HepG2 (cell line): ENCODE results near the gene MALRD1. TPM values are rescaled to one million over a fixed set of nuclear protein-coding genes. Genes with fewer than 3 reads are reported as not detected.

Experiments used
- ATAC-seq: fragments of 200-7000 bp; cut with Tn5 transposase; 3 replicates; pipeline ENCODE4 v1.9.1; 2020; ENCODE audit warnings: mild to moderate bottlenecking, moderate library complexity
- BruUV-seq: library from RNA; stranded (reverse); fragments of 400-500 nt; replicated peaks from 2 replicates; lab custom pipeline; 2021; lab: Mats Ljungman, UMichigan
- CTCF ChIA-PET: fragments of 300-600 bp; formaldehyde crosslinking; extraction: SDS; loops from one replicate; lab custom pipeline; 2021; ENCODE audit warnings: low total read pairs, inconsistent platforms, low intra/inter-chr PET ratio; lab: Yijun Ruan, JAX
- POLR2A ChIA-PET: fragments of 350-600 bp; sonication (Branson Sonifier 250); formaldehyde crosslinking; loops from one replicate; lab custom pipeline; 2020; ENCODE audit warnings: antibody characterized with exemption, inconsistent platforms; lab: Yijun Ruan, JAX
- DNase-seq: peaks from one replicate; pipeline ENCODE4 v3.0.0-alpha.2; 2015; ENCODE audit warnings: low spot score
- FAIRE-seq: peaks from 3 replicates; lab custom pipeline; 2011; peaks lifted over from hg19 to GRCh38; lab: Jason Lieb, UNC
- H2AFZ ChIP-seq: one replicate; pipeline ENCODE4 v1.6.1; 2011; ENCODE audit warnings: low read length, inconsistent platforms
- H3K27ac ChIP-seq: fragments of 300-600 bp; 3 replicates; pipeline ENCODE4 v1.8.0; 2011; ENCODE audit warnings: mixed run types, mild to moderate bottlenecking, mixed read lengths, low read length, inconsistent platforms; ENCODE audit not compliant: insufficient read depth; ENCODE audit errors: extremely low read length
- H3K27me3 ChIP-seq, 2 experiments: fragments of 200-600 bp in 1 of 2; 2 replicates in 1 of 2; 3 replicates in 1 of 2; pipeline versions ENCODE4 v1.6.0 to v1.8.0; 2011; ENCODE audit warnings: low read length in 2 of 2, mild to moderate bottlenecking in 2 of 2, moderate library complexity in 2 of 2, inconsistent platforms in 1 of 2; ENCODE audit not compliant: insufficient read depth in 2 of 2, control insufficient read depth in 1 of 2
- H3K36me3 ChIP-seq, 2 experiments: fragments of 200-600 bp in 1 of 2; replicated peaks in 1 of 2; 2 replicates in 1 of 2; 3 replicates in 1 of 2; pipeline versions ENCODE4 v1.5.1 to v1.8.0; 2011; ENCODE audit warnings: low read length in 2 of 2, inconsistent platforms in 1 of 2; ENCODE audit not compliant: insufficient read depth in 2 of 2, control insufficient read depth in 1 of 2
- H3K4me1 ChIP-seq: 2 replicates; pipeline ENCODE4 v1.5.1; 2012; ENCODE audit warnings: low read length, inconsistent platforms; ENCODE audit not compliant: insufficient read depth
- H3K4me2 ChIP-seq: 2 replicates; pipeline ENCODE4 v1.6.0; 2011; ENCODE audit warnings: low read depth, low read length, inconsistent platforms
- H3K4me3 ChIP-seq, 3 experiments: fragments of 200-600 bp in 1 of 3; sonication (generic), shearing (Covaris generic) in 1 of 3; replicated peaks in 1 of 3; 2 replicates each; pipeline ENCODE4 v1.5.1; 2011 to 2016; ENCODE audit warnings: low read length in 3 of 3, inconsistent platforms in 2 of 3, low read depth in 2 of 3, mild to moderate bottlenecking in 2 of 3, control low read depth in 1 of 3, mixed read lengths in 1 of 3; ENCODE audit not compliant: insufficient read depth in 1 of 3
- H3K79me2 ChIP-seq: one replicate; pipeline ENCODE4 v1.6.1; 2011; ENCODE audit warnings: low read length, inconsistent platforms; ENCODE audit not compliant: insufficient read depth
- H3K9ac ChIP-seq: 2 replicates; pipeline ENCODE4 v1.6.0; 2011; ENCODE audit warnings: mild to moderate bottlenecking, low read depth, low read length, inconsistent platforms; ENCODE audit not compliant: insufficient read depth
- H3K9me3 ChIP-seq: 2 replicates; pipeline ENCODE4 v1.5.1; 2012; ENCODE audit warnings: mild to moderate bottlenecking, low read length
- H4K20me1 ChIP-seq: 2 replicates; pipeline ENCODE4 v1.6.0; 2011; ENCODE audit warnings: inconsistent platforms, mild to moderate bottlenecking, low read length, moderate library complexity; ENCODE audit not compliant: insufficient read depth
- CREB1 ChIP-seq, 2 experiments: fragments of 450-650 bp in 1 of 2; IDR thresholded peaks; 2 replicates each; pipeline ENCODE4 v1.6.1; 2016 to 2017; ENCODE audit warnings: control low read depth in 1 of 2, mild to moderate bottlenecking in 1 of 2, missing compliant biosample characterization in 1 of 2, missing genetic modification characterization in 1 of 2
- HNRNPUL1 ChIP-seq: fragments of 200-400 bp; formaldehyde crosslinking; IDR thresholded peaks from 2 replicates; pipeline ENCODE4 v1.6.1; 2017; ENCODE audit warnings: low read depth, mild to moderate bottlenecking, low read length, moderate library complexity
- KMT2A ChIP-seq: sonication (generic); formaldehyde crosslinking; IDR thresholded peaks from 2 replicates; pipeline ENCODE4 v1.4.0; 2020; ENCODE audit warnings: missing genetic modification reagents
- PCBP2 ChIP-seq: fragments of 200-400 bp; formaldehyde crosslinking; optimal IDR thresholded peaks from 2 replicates; pipeline ENCODE3; 2018; ENCODE audit warnings: low read length, low read depth; ENCODE audit not compliant: poor library complexity, severe bottlenecking
- PRMT3 ChIP-seq: sonication (generic); formaldehyde crosslinking; IDR thresholded peaks from 2 replicates; pipeline ENCODE4 v1.8.1; 2022; ENCODE audit warnings: low read depth, mild to moderate bottlenecking, moderate library complexity, missing genetic modification reagents, borderline replicate concordance
- SRSF1 ChIP-seq: fragments of 200-400 bp; formaldehyde crosslinking; optimal IDR thresholded peaks from 2 replicates; pipeline ENCODE3; 2017; ENCODE audit warnings: mild to moderate bottlenecking, low read depth, low read length, moderate library complexity
- ZBTB21 ChIP-seq: sonication (generic); formaldehyde crosslinking; IDR thresholded peaks from 2 replicates; pipeline ENCODE4 v1.4.0; 2020; ENCODE audit warnings: missing genetic modification reagents
- ZNF180 ChIP-seq: sonication (generic); formaldehyde crosslinking; IDR thresholded peaks from 2 replicates; pipeline ENCODE4 v1.4.0; 2020; ENCODE audit warnings: low read depth, missing genetic modification reagents, borderline replicate concordance
- ZNF224 ChIP-seq: sonication (generic); formaldehyde crosslinking; IDR thresholded peaks from 2 replicates; pipeline ENCODE4 v1.5.0; 2020; ENCODE audit warnings: mild to moderate bottlenecking, missing genetic modification reagents
- ZNF354B ChIP-seq: sonication (generic); formaldehyde crosslinking; IDR thresholded peaks from 2 replicates; pipeline ENCODE4 v1.8.0; 2022; ENCODE audit warnings: mild to moderate bottlenecking, missing genetic modification reagents
- ZNF44 ChIP-seq: sonication (generic); formaldehyde crosslinking; IDR thresholded peaks from 2 replicates; pipeline ENCODE4 v1.5.1; 2020; ENCODE audit warnings: mild to moderate bottlenecking, missing genetic modification reagents
- ZNF609 ChIP-seq: sonication (generic); formaldehyde crosslinking; IDR thresholded peaks from 2 replicates; pipeline ENCODE4 v1.4.0; 2020; ENCODE audit warnings: mild to moderate bottlenecking, missing genetic modification reagents, borderline replicate concordance
- ZNF883 ChIP-seq: sonication (generic); formaldehyde crosslinking; IDR thresholded peaks from 2 replicates; pipeline ENCODE4 v1.5.1; 2020; ENCODE audit warnings: mild to moderate bottlenecking, missing genetic modification reagents; ENCODE audit errors: not compliant biosample characterization
- WGBS: methylation state at CpG from one replicate; pipeline ENCODE4 v1.1.6; 2017; ENCODE audit warnings: low lambda C conversion rate; 5-methylcytosine and 5-hydroxymethylcytosine counted together
- in situ Hi-C: cut with HindIII; loops from 2 replicates; pipeline ENCODE4 v1.10.0; 2017; ENCODE audit warnings: low pct_unique_long_range_greater_than_20kb; ENCODE audit not compliant: extremely low pct_ligation_motif_present
- intact Hi-C: fragments of 100-400 bp; cut with micrococcal nuclease; formaldehyde crosslinking; loops from one replicate; pipeline ENCODE4 v1.10.0; 2022; ENCODE audit not compliant: unreplicated experiment
- polyA plus RNA-seq, 8 experiments: library from polyadenylated mRNA; depleted of rRNA in 3 of 8; stranded (reverse) in 7 of 8; unstranded in 1 of 8; fragments of >200 nt; fragmentation: Illumina TruSeq in 4 of 8; extraction: Trizol in 4 of 8; gene quantifications; 2 replicates each; pipeline versions ENCODE4 v1.2.1 to v1.2.3, GENCODE V29; 2011 to 2016; ENCODE audit warnings: low read depth in 4 of 8, missing spikeins in 1 of 8, mixed read lengths in 1 of 8; ENCODE audit not compliant: insufficient read depth in 1 of 8
- total RNA-seq, 5 experiments: library from RNA; depleted of rRNA; stranded (reverse); fragments of >200 nt; fragmentation: Illumina TruSeq; extraction: Trizol; gene quantifications; 2 replicates each; pipeline ENCODE4 v1.2.3, GENCODE V29; 2016; ENCODE audit warnings: low read depth in 1 of 5

The MALRD1 gene
- total and polyA plus RNA-seq, 2 of the 13 experiments (the other 11 are each of a cell fraction or from before 2014, with no cell fraction given), result 5.7 to 15.4 TPM

- no peak overlapping the region for H3K27ac ChIP-seq
- H3K4me3 ChIP-seq, result no peak overlapping the region
- intact Hi-C loops (no loop called here), in situ Hi-C loops (no loop called here)
- H3K79me2 ChIP-seq, result no peaks in the 10 kb centered on the region
- DNase-seq (no peak), FAIRE-seq (no peak), ATAC-seq (no peak)
- TF ChIP-seq SRSF1 (no peak), HNRNPUL1 (no peak), ZNF883 (CRISPR knock-in tag) (no peak), CREB1 (IDR thresholded peaks at IDR 0.05) (no peak), CREB1 (CRISPR knock-in tag; IDR thresholded peaks at IDR 0.05) (no peak), ZNF44 (no peak), ZNF180 (no peak), ZNF224 (no peak), PCBP2 (no peak)
- no peaks in the 10 kb centered on the region for H4K20me1 ChIP-seq
- ChIA-PET POLR2A (no interaction called here), CTCF (no interaction called here)
- no TSS peak for BruUV-seq
- no peaks in the 10 kb centered on the region; a peak in 1 of 5 replicates for H3K27me3 ChIP-seq
- 44% methylated on average over 1 of the region's 1 CpG for WGBS
- no peak overlapping the region for H3K9ac ChIP-seq
- H3K9me3 ChIP-seq, result no peaks in the 10 kb centered on the region
- no peaks in the 10 kb centered on the region for H3K4me1 ChIP-seq
- no peak overlapping the region for H2AFZ ChIP-seq
- H3K36me3 ChIP-seq, result no peaks in the 10 kb centered on the region; a peak in 1 of 5 replicates
- H3K4me2 ChIP-seq, result no peak overlapping the region
Measured at GRCh38 chr10:19290770-19291169, 242.2 kb downstream of the MALRD1 start.

GRCh38 chr10:19294233-19294632 is 245.6 kb downstream of the MALRD1 start:
- WGBS, result 32% methylated on average over 2 of the region's 2 CpGs
- CTCF ChIA-PET, result no interaction called here
- no peaks in the 10 kb centered on the region for H3K27me3 ChIP-seq

More at GRCh38 chr10:19294233-19294632, 245.6 kb downstream of the MALRD1 start:
- DNase-seq (no peak), FAIRE-seq (no peak), ATAC-seq (no peak)
- Histone ChIP-seq H3K79me2 (no peaks in the 10 kb centered on the region), H3K27ac (no peak overlapping the region), H3K9ac (no peak overlapping the region), H3K4me1 (no peaks in the 10 kb centered on the region), H3K9me3 (no peaks in the 10 kb centered on the region), H4K20me1 (no peaks in the 10 kb centered on the region), H3K4me2 (no peak overlapping the region), H3K4me3 (no peak overlapping the region), H2AFZ (no peak overlapping the region), H3K36me3 (no peaks in the 10 kb centered on the region)
- TF ChIP-seq KMT2A (CRISPR knock-in tag) (no peak), PRMT3 (CRISPR knock-in tag) (no peak), ZNF354B (CRISPR knock-in tag) (no peak), ZBTB21 (CRISPR knock-in tag) (no peak), ZNF609 (CRISPR knock-in tag) (no peak)
- intact Hi-C loops, result no loop called here
- in situ Hi-C loops, result no loop called here
- no TSS peak for BruUV-seq
- POLR2A ChIA-PET, result no interaction called here
